ENCODE data around the gene PACS2. TPM values are rescaled to one million over a fixed set of nuclear protein-coding genes. Genes with fewer than 3 reads are reported as not detected.

Gene PACS2
- total and polyA plus RNA-seq, 2 of the 8 experiments (the other 6 are each of a cell fraction or from before 2014, with no cell fraction given) = 38.0 to 62.8 TPM

DNA sequence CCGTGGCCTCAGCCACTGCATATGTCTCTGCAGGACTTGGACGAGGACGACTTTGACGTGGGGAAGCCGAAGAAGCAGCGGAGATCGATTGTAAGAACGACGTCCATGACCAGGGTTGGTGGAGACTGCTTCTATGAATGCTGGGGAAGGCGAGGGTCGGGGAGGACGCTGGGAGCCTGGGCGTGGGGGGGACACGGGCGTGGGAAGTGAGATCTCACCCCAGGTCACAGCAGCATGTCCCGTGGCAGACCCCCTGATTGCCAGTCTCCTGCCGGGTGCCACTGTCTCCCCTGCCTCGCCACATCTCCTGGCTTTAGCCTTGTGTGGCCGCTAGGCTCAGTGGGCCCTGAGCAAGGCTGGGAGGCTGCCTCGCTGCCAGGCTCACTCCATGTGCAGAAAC, 53.9 kb downstream of the PACS2 start:
- Histone ChIP-seq H2AFZ (ENCODE audit: low read length) (no peak overlapping the region), H3K4me3 (ENCODE audit: extremely low read depth in 1 of 4, insufficient read depth in 2 of 4, low read depth in 3 of 4, low read length in 4 of 4) (no peak overlapping the region), H2AK5ac (ENCODE audit: low read depth, low read length) (no peak overlapping the region), H2BK12ac (ENCODE audit: low read depth, low read length) (no peak overlapping the region), H4K5ac (ENCODE audit: insufficient read length, low read depth, low read length) (no peak overlapping the region), H4K20me1 (replicated peaks in 1 of 2; ENCODE audit: control insufficient read depth in 1 of 2, insufficient read depth in 2 of 2, low read length in 2 of 2) (peaks cover 2 to 3% of the 10 kb centered on the region in 2 experiments), H3K14ac (ENCODE audit: insufficient read length) (no peak overlapping the region), H3K79me2 (ENCODE audit: control insufficient read depth in 1 of 2, insufficient read depth in 2 of 2, low read length in 2 of 2) (no peaks in the 10 kb centered on the region), H3K23me2 (ENCODE audit: low read depth, low read length) (no peaks in the 10 kb centered on the region), H3K4me1 (replicated peaks in 1 of 4; ENCODE audit: control insufficient read depth in 3 of 4, insufficient read depth in 4 of 4, low read length in 3 of 4) (no peaks in the 10 kb centered on the region), H3K56ac (replicated peaks; ENCODE audit: insufficient read length, low read depth, low read length) (no peak overlapping the region), H3K9ac (replicated peaks in 1 of 4; ENCODE audit: extremely low read depth in 1 of 4, low read depth in 3 of 4, low read length in 3 of 4) (no peak overlapping the region), H3K4me2 (ENCODE audit: insufficient read depth in 1 of 2, low read depth in 2 of 2, low read length in 2 of 2) (no peak overlapping the region), H3K9me3 (ENCODE audit: insufficient read depth in 2 of 2, low read depth in 1 of 2, low read length in 1 of 2) (0 out of 4 replicates have a peak, but pooled peaks cover 0 to 4% of the 10 kb centered on the region in 2 experiments), H2BK5ac (ENCODE audit: low read depth, low read length) (no peak overlapping the region), H2BK120ac (replicated peaks; ENCODE audit: low read depth, low read length) (no peak overlapping the region), H2BK20ac (ENCODE audit: low read length) (no peak overlapping the region), H3K36me3 (ENCODE audit: control insufficient read depth in 2 of 4, insufficient read depth in 4 of 4, low read length in 3 of 4) (peaks cover 0 to 4% (median 0%) of the 10 kb centered on the region in 4 experiments; a peak in 1 of 8 replicates), H4K8ac (ENCODE audit: extremely low read depth, insufficient read depth, low read length) (no peak overlapping the region), H3K23ac (ENCODE audit: insufficient read length) (no peak overlapping the region), H3K4ac (replicated peaks; ENCODE audit: insufficient read length, low read depth, low read length) (no peak overlapping the region), H2BK15ac (ENCODE audit: low read length) (no peak overlapping the region), H3K27me3 (replicated peaks in 1 of 4; ENCODE audit: control insufficient read depth in 3 of 4, extremely low read depth in 1 of 4, insufficient read depth in 3 of 4, low read length in 3 of 4) (no peaks in the 10 kb centered on the region; a peak in 1 of 7 replicates), H3K27ac (ENCODE audit: low read depth, low read length) (no peak overlapping the region), H4K91ac (replicated peaks; ENCODE audit: insufficient read length, low read length) (no peak overlapping the region), H3K18ac (ENCODE audit: extremely low read depth, low read length) (no peak overlapping the region), H3K79me1 (ENCODE audit: low read depth, low read length) (no peaks in the 10 kb centered on the region)
- POLR2A ChIA-PET (ENCODE audit: partially characterized antibody) = no interaction called here
- CTCF ChIA-PET (ENCODE audit: partially characterized antibody) = interaction anchor here (0.9 to 4.7 kb wide), 8 partner anchors 10 to 277 kb away, joined by 3 to 24 read pairs (median 4); no protein-coding TSS in a partner anchor
- DNase-seq (ENCODE audit: low read depth in 1 of 2, low spot score in 2 of 2) = no peak
- WGBS, 2 experiments (ENCODE audit: extremely low coverage in 1 of 2, insufficient coverage in 1 of 2, insufficient read length in 1 of 2, insufficient replicate concordance in 2 of 2, low coverage in 1 of 2, low lambda C conversion rate in 2 of 2, missing lambda C conversion rate in 1 of 2) = 95% methylated on average over 17 of the region's 20 CpGs; no CpG with 5 or more reads in 1 of the 2 experiments
- FAIRE-seq = no peak
- no peak for TF ChIP-seq KDM4A (IDR thresholded peaks at IDR 0.05; ENCODE audit: low read depth, low read length, severe bottlenecking)
- TF ChIP-seq SP2 (IDR thresholded peaks at IDR 0.05; ENCODE audit: low read length) = no peak
- no peak for TF ChIP-seq ZNF274 (IDR thresholded peaks at IDR 0.05; ENCODE audit: borderline replicate concordance, extremely low read depth, low read length)
- no peak for TF ChIP-seq NRF1 (IDR thresholded peaks at IDR 0.05; ENCODE audit: low read depth, low read length)
- TF ChIP-seq SRF (IDR thresholded peaks at IDR 0.05; ENCODE audit: low read depth, low read length) = no peak
- TF ChIP-seq JUND (IDR thresholded peaks at IDR 0.05; ENCODE audit: low read length) = no peak
- no peak for TF ChIP-seq CREB1 (IDR thresholded peaks at IDR 0.05)
- TF ChIP-seq CBX8 (IDR thresholded peaks at IDR 0.05; ENCODE audit: borderline replicate concordance, low read depth, low read length) = no peak
- no peak for TF ChIP-seq POLR2AphosphoS5 (IDR thresholded peaks at IDR 0.05; ENCODE audit: low read depth, low read length)
- no peak for TF ChIP-seq CTBP2 (IDR thresholded peaks at IDR 0.05; ENCODE audit: borderline replicate concordance, insufficient read depth, insufficient read length, low read length)
- TF ChIP-seq SP4 (IDR thresholded peaks at IDR 0.05; ENCODE audit: low read length) = no peak
- no peak for TF ChIP-seq SIX5 (IDR thresholded peaks at IDR 0.05; ENCODE audit: low read depth, low read length)
- no peak for TF ChIP-seq MAX (IDR thresholded peaks at IDR 0.05)
- TF ChIP-seq SAP30 (IDR thresholded peaks at IDR 0.05; ENCODE audit: insufficient read depth, insufficient replicate concordance, low read length) = no peak

All from H1 (cell line).